ENCODE data around the gene ATP2B1. TPM values are rescaled to one million over a fixed set of nuclear protein-coding genes. Genes with fewer than 3 reads are reported as not detected.

The ATP2B1 gene
- polyA plus RNA-seq, 2 donors, result 3.3 to 5.3 TPM

DNA sequence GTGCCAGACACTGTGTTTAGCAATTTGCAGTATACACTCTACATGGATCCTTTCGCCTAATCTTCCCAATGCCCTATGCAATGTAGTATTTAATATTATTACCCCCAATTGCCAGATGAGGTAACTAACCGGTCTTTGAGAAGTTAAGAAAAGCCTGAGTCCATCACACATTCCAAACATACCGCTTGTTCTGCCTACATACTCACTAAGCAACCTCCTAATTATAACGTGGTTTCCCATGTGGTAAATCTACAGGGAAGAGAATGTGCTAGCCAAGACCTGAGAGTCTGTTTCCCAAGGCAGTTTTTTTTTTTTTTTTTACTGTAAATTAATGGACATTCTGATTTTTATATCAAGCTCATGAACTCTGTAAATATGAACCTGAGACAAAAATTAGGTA lies 37.2 kb downstream of the ATP2B1 start:
- Histone ChIP-seq H3K4me3 (ENCODE audit: low read depth in 1 of 2, low read length in 2 of 2) (no peak overlapping the region), H3K9me3 (ENCODE audit: control insufficient read depth in 2 of 2, insufficient read depth in 1 of 2, low read depth in 1 of 2, low read length in 1 of 2) (no peaks in the 10 kb centered on the region), H3K27me3 (ENCODE audit: control insufficient read depth in 1 of 2, insufficient read depth in 2 of 2, low read length in 2 of 2) (no peaks in the 10 kb centered on the region), H3K36me3 (ENCODE audit: control insufficient read depth in 2 of 2, insufficient read depth in 2 of 2, low read length in 1 of 2) (no peaks in the 10 kb centered on the region), H3K4me1 (ENCODE audit: control insufficient read depth in 2 of 2, insufficient read depth in 2 of 2, low read length in 1 of 2) (no peaks in the 10 kb centered on the region), H3K27ac (ENCODE audit: low read depth in 2 of 2, low read length in 1 of 2) (no peak overlapping the region)
- 83 to 88% methylated on average over 4 of the region's 4 CpGs for WGBS, 2 donors

DNA sequence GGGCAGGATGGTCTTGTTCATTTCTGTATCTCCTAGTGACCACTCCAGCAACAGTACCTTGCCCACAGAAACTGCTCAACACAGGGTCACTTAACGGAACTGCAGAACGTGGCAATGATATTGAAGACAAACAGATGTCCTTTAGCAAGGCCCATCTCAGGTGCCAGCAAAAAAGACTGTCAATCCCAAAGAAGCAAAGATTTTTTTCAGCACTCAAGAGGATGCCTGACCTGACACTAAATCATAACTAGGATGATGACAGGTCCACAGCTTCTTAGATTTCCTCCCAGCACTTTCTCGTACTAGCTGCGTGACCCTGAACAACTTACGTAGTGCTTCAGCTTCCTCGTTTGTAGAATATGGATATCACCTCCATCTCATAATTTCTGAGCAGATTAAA lies 39.4 kb downstream of the ATP2B1 start:
- 91 to 96% methylated on average over 6 of the region's 6 CpGs for WGBS, 2 donors
- no peak overlapping the region for H3K4me3 ChIP-seq (ENCODE audit: low read depth in 1 of 2, low read length in 2 of 2)
- H3K4me1 ChIP-seq (ENCODE audit: control insufficient read depth in 2 of 2, insufficient read depth in 2 of 2, low read length in 1 of 2), result no peaks in the 10 kb centered on the region
- H3K27ac ChIP-seq (ENCODE audit: low read depth in 2 of 2, low read length in 1 of 2), result no peak overlapping the region
- H3K27me3 ChIP-seq (ENCODE audit: control insufficient read depth in 1 of 2, insufficient read depth in 2 of 2, low read length in 2 of 2), result no peaks in the 10 kb centered on the region
- H3K9me3 ChIP-seq (ENCODE audit: control insufficient read depth in 2 of 2, insufficient read depth in 1 of 2, low read depth in 1 of 2, low read length in 1 of 2), result no peaks in the 10 kb centered on the region
- no peaks in the 10 kb centered on the region for H3K36me3 ChIP-seq (ENCODE audit: control insufficient read depth in 2 of 2, insufficient read depth in 2 of 2, low read length in 1 of 2)

DNA sequence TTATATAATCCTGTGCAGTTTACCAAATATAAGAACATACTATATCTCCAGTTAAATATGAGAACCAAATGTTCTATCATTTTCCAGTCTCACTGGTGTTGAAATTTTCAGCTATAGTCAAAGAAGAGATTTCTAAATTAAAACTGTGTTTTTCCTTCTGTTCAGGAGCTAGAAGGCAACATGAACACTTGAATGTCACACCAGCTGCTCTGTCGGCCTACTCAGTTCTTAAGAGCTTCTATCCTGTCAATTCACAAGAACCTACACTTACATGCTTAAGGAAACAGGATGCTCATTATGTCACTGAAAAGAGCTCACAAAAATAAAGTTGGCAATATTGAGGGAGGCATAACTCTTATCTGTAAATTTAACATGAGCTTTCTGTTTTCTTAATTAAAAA lies 43.1 kb downstream of the ATP2B1 start:
- H3K36me3 ChIP-seq (ENCODE audit: control insufficient read depth in 2 of 2, insufficient read depth in 2 of 2, low read length in 1 of 2), result no peaks in the 10 kb centered on the region
- H3K4me3 ChIP-seq (ENCODE audit: low read depth in 1 of 2, low read length in 2 of 2), result no peak overlapping the region
- no peaks in the 10 kb centered on the region for H3K4me1 ChIP-seq (ENCODE audit: control insufficient read depth in 2 of 2, insufficient read depth in 2 of 2, low read length in 1 of 2)
- H3K9me3 ChIP-seq (ENCODE audit: control insufficient read depth in 2 of 2, insufficient read depth in 1 of 2, low read depth in 1 of 2, low read length in 1 of 2), result no peaks in the 10 kb centered on the region
- WGBS, 2 donors, result 72 to 75% methylated on average over 1 of the region's 1 CpG
- H3K27ac ChIP-seq (ENCODE audit: low read depth in 2 of 2, low read length in 1 of 2), result no peak overlapping the region
- no peaks in the 10 kb centered on the region for H3K27me3 ChIP-seq (ENCODE audit: control insufficient read depth in 1 of 2, insufficient read depth in 2 of 2, low read length in 2 of 2)

GRCh38 chr12:89664441-89664840 lies 44.2 kb downstream of the ATP2B1 start:
- no peaks in the 10 kb centered on the region for H3K27me3 ChIP-seq (ENCODE audit: control insufficient read depth in 1 of 2, insufficient read depth in 2 of 2, low read length in 2 of 2)
- H3K4me3 ChIP-seq (ENCODE audit: low read depth in 1 of 2, low read length in 2 of 2), result no peak overlapping the region
- no peaks in the 10 kb centered on the region for H3K4me1 ChIP-seq (ENCODE audit: control insufficient read depth in 2 of 2, insufficient read depth in 2 of 2, low read length in 1 of 2)
- 87 to 88% methylated on average over 1 of the region's 1 CpG for WGBS, 2 donors
- no peak overlapping the region for H3K27ac ChIP-seq (ENCODE audit: low read depth in 2 of 2, low read length in 1 of 2)
- H3K9me3 ChIP-seq (ENCODE audit: control insufficient read depth in 2 of 2, insufficient read depth in 1 of 2, low read depth in 1 of 2, low read length in 1 of 2), result no peaks in the 10 kb centered on the region
- H3K36me3 ChIP-seq (ENCODE audit: control insufficient read depth in 2 of 2, insufficient read depth in 2 of 2, low read length in 1 of 2), result no peaks in the 10 kb centered on the region

GRCh38 chr12:89663577-89664357 lies 44.9 kb downstream of the ATP2B1 start:
- Histone ChIP-seq H3K27me3 (ENCODE audit: control insufficient read depth in 1 of 2, insufficient read depth in 2 of 2, low read length in 2 of 2) (no peaks in the 10 kb centered on the region), H3K4me3 (ENCODE audit: low read depth in 1 of 2, low read length in 2 of 2) (no peak overlapping the region), H3K9me3 (ENCODE audit: control insufficient read depth in 2 of 2, insufficient read depth in 1 of 2, low read depth in 1 of 2, low read length in 1 of 2) (no peaks in the 10 kb centered on the region), H3K36me3 (ENCODE audit: control insufficient read depth in 2 of 2, insufficient read depth in 2 of 2, low read length in 1 of 2) (no peaks in the 10 kb centered on the region), H3K4me1 (ENCODE audit: control insufficient read depth in 2 of 2, insufficient read depth in 2 of 2, low read length in 1 of 2) (no peaks in the 10 kb centered on the region), H3K27ac (ENCODE audit: low read depth in 2 of 2, low read length in 1 of 2) (no peak overlapping the region)
- WGBS, 2 donors, result 25 to 39% methylated on average over 4 of the region's 4 CpGs

GRCh38 chr12:89662623-89663022 lies 46.0 kb downstream of the ATP2B1 start:
- H3K36me3 ChIP-seq (ENCODE audit: control insufficient read depth in 2 of 2, insufficient read depth in 2 of 2, low read length in 1 of 2), result no peaks in the 10 kb centered on the region
- H3K27me3 ChIP-seq (ENCODE audit: control insufficient read depth in 1 of 2, insufficient read depth in 2 of 2, low read length in 2 of 2), result no peaks in the 10 kb centered on the region
- H3K9me3 ChIP-seq (ENCODE audit: control insufficient read depth in 2 of 2, insufficient read depth in 1 of 2, low read depth in 1 of 2, low read length in 1 of 2), result no peaks in the 10 kb centered on the region
- H3K27ac ChIP-seq (ENCODE audit: low read depth in 2 of 2, low read length in 1 of 2), result no peak overlapping the region
- H3K4me1 ChIP-seq (ENCODE audit: control insufficient read depth in 2 of 2, insufficient read depth in 2 of 2, low read length in 1 of 2), result no peaks in the 10 kb centered on the region
- H3K4me3 ChIP-seq (ENCODE audit: low read depth in 1 of 2, low read length in 2 of 2), result no peak overlapping the region

DNA sequence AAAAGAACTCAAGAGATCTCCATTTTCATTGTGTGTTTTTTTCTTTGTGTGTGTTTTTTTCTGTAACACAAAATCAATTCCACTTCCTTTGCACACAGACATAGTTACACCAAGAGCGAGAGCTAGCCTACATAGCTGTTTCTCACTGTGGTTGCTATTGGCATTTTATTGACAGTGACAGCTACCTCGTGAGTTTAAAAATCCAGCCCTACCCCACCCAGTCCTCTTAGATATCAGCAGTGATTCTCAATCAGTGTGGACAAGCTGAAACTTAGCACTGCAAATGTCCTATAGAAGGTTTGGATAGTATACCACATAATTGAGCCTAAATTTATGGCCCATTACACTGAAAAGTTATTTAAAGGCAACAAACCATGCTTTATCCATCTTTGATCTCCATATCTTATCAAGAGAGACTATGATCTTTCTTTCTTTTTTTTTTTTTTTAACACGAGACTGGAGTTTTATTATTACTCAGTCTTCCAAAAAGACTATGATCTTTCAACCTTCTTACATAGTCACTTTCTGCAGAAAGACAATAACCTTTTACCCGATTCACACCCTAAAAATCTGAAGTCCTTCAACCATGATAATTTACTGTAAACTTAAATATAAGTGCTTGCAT lies 46.8 kb downstream of the ATP2B1 start:
- H3K36me3 ChIP-seq (ENCODE audit: control insufficient read depth in 2 of 2, insufficient read depth in 2 of 2, low read length in 1 of 2), result no peaks in the 10 kb centered on the region
- H3K4me1 ChIP-seq (ENCODE audit: control insufficient read depth in 2 of 2, insufficient read depth in 2 of 2, low read length in 1 of 2), result no peaks in the 10 kb centered on the region
- no peak overlapping the region for H3K27ac ChIP-seq (ENCODE audit: low read depth in 2 of 2, low read length in 1 of 2)
- no peaks in the 10 kb centered on the region for H3K27me3 ChIP-seq (ENCODE audit: control insufficient read depth in 1 of 2, insufficient read depth in 2 of 2, low read length in 2 of 2)
- no peak overlapping the region for H3K4me3 ChIP-seq (ENCODE audit: low read depth in 1 of 2, low read length in 2 of 2)
- WGBS, 2 donors, result 71 to 82% methylated on average over 4 of the region's 4 CpGs
- H3K9me3 ChIP-seq (ENCODE audit: control insufficient read depth in 2 of 2, insufficient read depth in 1 of 2, low read depth in 1 of 2, low read length in 1 of 2), result no peaks in the 10 kb centered on the region

- Histone ChIP-seq H3K4me3 (ENCODE audit: low read depth in 1 of 2, low read length in 2 of 2) (no peak overlapping the region), H3K27ac (ENCODE audit: low read depth in 2 of 2, low read length in 1 of 2) (no peak overlapping the region), H3K36me3 (ENCODE audit: control insufficient read depth in 2 of 2, insufficient read depth in 2 of 2, low read length in 1 of 2) (no peaks in the 10 kb centered on the region), H3K27me3 (ENCODE audit: control insufficient read depth in 1 of 2, insufficient read depth in 2 of 2, low read length in 2 of 2) (no peaks in the 10 kb centered on the region), H3K9me3 (ENCODE audit: control insufficient read depth in 2 of 2, insufficient read depth in 1 of 2, low read depth in 1 of 2, low read length in 1 of 2) (no peaks in the 10 kb centered on the region), H3K4me1 (ENCODE audit: control insufficient read depth in 2 of 2, insufficient read depth in 2 of 2, low read length in 1 of 2) (no peaks in the 10 kb centered on the region)
- 75 to 88% methylated on average over 1 of the region's 1 CpG for WGBS, 2 donors
Observed at GRCh38 chr12:89657739-89658138, 50.9 kb downstream of the ATP2B1 start.

- H3K9me3 ChIP-seq (ENCODE audit: control insufficient read depth in 2 of 2, insufficient read depth in 1 of 2, low read depth in 1 of 2, low read length in 1 of 2), result no peaks in the 10 kb centered on the region
- H3K4me1 ChIP-seq (ENCODE audit: control insufficient read depth in 2 of 2, insufficient read depth in 2 of 2, low read length in 1 of 2), result no peaks in the 10 kb centered on the region
- H3K27ac ChIP-seq (ENCODE audit: low read depth in 2 of 2, low read length in 1 of 2), result no peak overlapping the region
- H3K4me3 ChIP-seq (ENCODE audit: low read depth in 1 of 2, low read length in 2 of 2), result no peak overlapping the region
- H3K36me3 ChIP-seq (ENCODE audit: control insufficient read depth in 2 of 2, insufficient read depth in 2 of 2, low read length in 1 of 2), result no peaks in the 10 kb centered on the region
- WGBS, 2 donors, result 87 to 97% methylated on average over 2 of the region's 2 CpGs
- no peaks in the 10 kb centered on the region for H3K27me3 ChIP-seq (ENCODE audit: control insufficient read depth in 1 of 2, insufficient read depth in 2 of 2, low read length in 2 of 2)
Observed at GRCh38 chr12:89657066-89657465, 51.6 kb downstream of the ATP2B1 start.

DNA sequence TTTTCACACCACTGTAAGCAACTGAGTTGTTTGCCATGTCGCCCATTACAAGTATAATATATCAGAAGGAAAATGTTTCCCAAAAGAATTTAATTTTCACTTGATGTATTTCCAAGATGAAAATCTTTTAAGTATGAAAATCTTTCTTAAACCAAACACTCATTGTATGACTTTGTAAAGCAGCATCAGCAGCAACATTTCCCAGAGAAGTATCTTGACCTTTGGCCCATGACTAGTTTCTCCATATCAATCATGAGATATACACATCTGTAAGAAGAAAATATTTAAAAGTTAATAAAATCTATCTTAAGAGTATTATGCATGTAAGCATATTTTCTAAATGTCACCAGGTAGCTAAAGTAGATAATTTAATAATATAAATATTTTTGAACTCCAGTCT lies 52.8 kb downstream of the ATP2B1 start:
- Histone ChIP-seq H3K9me3 (ENCODE audit: control insufficient read depth in 2 of 2, insufficient read depth in 1 of 2, low read depth in 1 of 2, low read length in 1 of 2) (no peaks in the 10 kb centered on the region), H3K36me3 (ENCODE audit: control insufficient read depth in 2 of 2, insufficient read depth in 2 of 2, low read length in 1 of 2) (no peaks in the 10 kb centered on the region), H3K27me3 (ENCODE audit: control insufficient read depth in 1 of 2, insufficient read depth in 2 of 2, low read length in 2 of 2) (no peaks in the 10 kb centered on the region), H3K27ac (ENCODE audit: low read depth in 2 of 2, low read length in 1 of 2) (no peak overlapping the region), H3K4me3 (ENCODE audit: low read depth in 1 of 2, low read length in 2 of 2) (no peak overlapping the region), H3K4me1 (ENCODE audit: control insufficient read depth in 2 of 2, insufficient read depth in 2 of 2, low read length in 1 of 2) (no peaks in the 10 kb centered on the region)
- WGBS, 2 donors, result 74 to 87% methylated on average over 1 of the region's 1 CpG

All from esophagus (tissue), 2 donors.